Muscle of leg (tissue), 11 donors: ENCODE data around the gene USP40. TPM values are rescaled to one million over a fixed set of nuclear protein-coding genes. Genes with fewer than 3 reads are reported as not detected.

Experiments used
- DNase-seq: peaks from one replicate; pipeline ENCODE4 v3.0.0; 2013
- H3K27ac ChIP-seq: one replicate; pipeline ENCODE4 v1.5.1; 2013; ENCODE audit warnings: mild to moderate bottlenecking, low read length, control low read depth
- H3K27me3 ChIP-seq: one replicate; pipeline ENCODE4 v1.6.1; 2013; ENCODE audit warnings: low read length; ENCODE audit not compliant: control insufficient read depth, insufficient read depth
- H3K36me3 ChIP-seq: one replicate; pipeline ENCODE4 v1.6.1; 2013; ENCODE audit warnings: low read length; ENCODE audit not compliant: control insufficient read depth, insufficient read depth
- H3K4me1 ChIP-seq: one replicate; pipeline ENCODE4 v1.6.1; 2013; ENCODE audit warnings: low read length; ENCODE audit not compliant: control insufficient read depth, insufficient read depth
- H3K4me3 ChIP-seq: one replicate; pipeline ENCODE4 v1.5.1; 2013; ENCODE audit warnings: low read length, control low read depth
- H3K9me3 ChIP-seq: replicated peaks from 2 replicates; pipeline ENCODE4 v1.6.1; 2013; ENCODE audit warnings: low read depth, low read length; ENCODE audit not compliant: control insufficient read depth
- WGBS: methylation state at CpG from one replicate; pipeline ENCODE4 v1.1.5; 2013; ENCODE audit warnings: missing lambda C conversion rate; ENCODE audit not compliant: insufficient coverage; 5-methylcytosine and 5-hydroxymethylcytosine counted together
- polyA plus RNA-seq, 8 donors: library from polyadenylated mRNA; unstranded; fragments of 120-200 nt; gene quantifications; one replicate each; pipeline versions ENCODE4 v1.2.1 to v1.2.3, GENCODE V29; 2013; ENCODE audit warnings: inconsistent platforms in 1 of 8, low replicate concordance in 1 of 8; ENCODE audit not compliant: insufficient read length in 8 of 8, insufficient read depth in 1 of 8
- total RNA-seq: library from RNA; stranded (reverse); fragments of 120-200 nt; gene quantifications from one replicate; pipeline ENCODE4 v1.2.4, GENCODE V29; 2013

USP40 gene
- total and polyA plus RNA-seq, 9 donors, result 18.0 to 30.2 (median 22.5) TPM

DNA sequence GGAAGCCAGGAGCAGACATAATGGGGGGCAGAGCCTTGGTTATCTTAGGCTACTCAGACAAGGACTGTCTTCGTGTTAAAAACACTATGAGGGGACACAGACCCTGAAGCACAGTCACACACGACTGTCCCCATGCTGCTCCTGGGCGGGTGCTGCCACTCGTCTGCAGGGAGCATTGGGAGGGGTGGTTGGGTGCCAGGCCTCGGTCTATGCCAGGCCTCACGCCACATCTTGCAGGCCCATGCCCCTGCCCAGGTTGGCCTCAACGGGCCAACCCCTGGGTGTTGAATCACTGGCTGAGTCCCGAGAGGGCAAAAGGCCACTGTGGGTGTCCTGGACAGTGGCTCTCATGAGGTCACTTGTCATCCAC lies 97.9 kb downstream of the USP40 start:
- WGBS, result 98% methylated on average over 8 of the region's 8 CpGs
- Histone ChIP-seq H3K36me3 (peaks cover 75% of the 10 kb centered on the region), H3K4me1 (peaks cover 13% of the 10 kb centered on the region), H3K9me3 (peaks cover 3% of the 10 kb centered on the region), H3K4me3 (no peak overlapping the region), H3K27ac (no peak overlapping the region), H3K27me3 (no peaks in the 10 kb centered on the region)
- no peak for DNase-seq

DNA sequence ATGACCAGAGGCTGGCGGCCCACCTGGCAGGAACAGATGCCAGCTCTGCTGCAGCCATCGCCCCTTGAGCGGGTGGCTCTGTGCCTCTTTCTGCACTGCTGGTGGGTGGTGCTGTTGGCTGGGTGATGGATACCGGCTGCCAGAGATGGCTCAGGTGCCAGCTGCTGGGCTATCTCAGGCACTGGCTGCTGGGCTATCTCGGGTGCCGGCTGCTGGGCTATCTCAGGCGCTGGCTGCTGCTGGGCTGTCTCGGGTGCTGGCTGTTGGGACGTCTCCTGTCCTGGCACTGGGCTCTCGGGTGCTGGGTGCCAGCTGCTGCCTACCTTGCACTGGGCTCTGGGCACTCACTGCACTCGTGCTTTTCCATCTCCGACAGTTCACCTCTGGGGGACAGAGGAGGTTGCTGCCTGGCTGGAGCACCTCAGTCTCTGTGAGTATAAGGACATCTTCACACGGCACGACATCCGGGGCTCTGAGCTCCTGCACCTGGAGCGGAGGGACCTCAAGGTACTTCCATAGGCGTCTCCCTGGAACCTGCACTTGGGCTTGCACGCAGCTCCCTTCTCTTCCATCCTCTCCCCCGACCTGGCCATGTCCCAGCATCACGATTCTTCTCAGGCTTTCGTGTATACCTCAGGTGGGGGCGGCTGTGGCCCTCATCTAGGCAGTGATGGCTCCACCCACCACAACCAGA lies 98.4 kb downstream of the USP40 start:
- peaks cover 79% of the 10 kb centered on the region for H3K36me3 ChIP-seq
- WGBS, result 88% methylated on average over 19 of the region's 22 CpGs
- peaks cover 3% of the 10 kb centered on the region for H3K9me3 ChIP-seq
- no peaks in the 10 kb centered on the region for H3K27me3 ChIP-seq
- peaks cover 13% of the 10 kb centered on the region for H3K4me1 ChIP-seq
- H3K27ac ChIP-seq, result no peak overlapping the region
- DNase-seq, result no peak
- H3K4me3 ChIP-seq, result no peak overlapping the region

DNA sequence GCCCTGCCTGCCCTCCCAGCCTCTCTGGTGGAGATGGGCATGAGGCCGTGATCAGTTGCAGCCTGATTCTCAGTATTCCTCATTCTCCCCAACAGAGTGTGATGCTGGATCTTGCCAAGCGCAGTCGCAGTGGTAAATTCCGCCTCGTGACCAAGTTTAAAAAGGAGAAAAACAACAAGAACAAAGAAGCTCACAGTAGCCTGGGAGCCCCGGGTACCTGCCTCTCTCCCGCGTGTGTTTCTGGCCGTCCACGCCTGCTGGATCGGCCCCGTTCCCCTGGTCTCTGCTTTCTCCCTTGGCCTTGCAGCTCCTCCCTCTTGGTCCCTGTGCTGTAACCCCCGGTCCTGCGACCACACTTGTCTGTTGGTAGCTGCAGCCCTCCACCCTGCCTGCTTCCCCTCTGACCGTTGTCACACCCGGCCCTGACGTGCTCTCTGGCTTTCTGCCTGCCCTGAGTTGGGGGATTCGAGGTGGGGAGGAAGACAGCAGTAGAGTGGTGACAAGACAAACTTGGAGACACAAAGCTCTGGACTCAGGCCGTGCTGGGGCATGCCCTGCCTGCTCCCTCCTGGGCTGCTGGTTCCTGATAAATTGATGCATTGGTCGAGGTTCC lies 99.5 kb downstream of the USP40 start:
- Histone ChIP-seq H3K27me3 (no peaks in the 10 kb centered on the region), H3K27ac (no peak overlapping the region), H3K9me3 (no peaks in the 10 kb centered on the region), H3K4me1 (peaks cover 13% of the 10 kb centered on the region), H3K36me3 (peaks cover 80% of the 10 kb centered on the region), H3K4me3 (no peak overlapping the region)
- WGBS, result 93% methylated on average over 14 of the region's 20 CpGs
- DNase-seq, result no peak

DNA sequence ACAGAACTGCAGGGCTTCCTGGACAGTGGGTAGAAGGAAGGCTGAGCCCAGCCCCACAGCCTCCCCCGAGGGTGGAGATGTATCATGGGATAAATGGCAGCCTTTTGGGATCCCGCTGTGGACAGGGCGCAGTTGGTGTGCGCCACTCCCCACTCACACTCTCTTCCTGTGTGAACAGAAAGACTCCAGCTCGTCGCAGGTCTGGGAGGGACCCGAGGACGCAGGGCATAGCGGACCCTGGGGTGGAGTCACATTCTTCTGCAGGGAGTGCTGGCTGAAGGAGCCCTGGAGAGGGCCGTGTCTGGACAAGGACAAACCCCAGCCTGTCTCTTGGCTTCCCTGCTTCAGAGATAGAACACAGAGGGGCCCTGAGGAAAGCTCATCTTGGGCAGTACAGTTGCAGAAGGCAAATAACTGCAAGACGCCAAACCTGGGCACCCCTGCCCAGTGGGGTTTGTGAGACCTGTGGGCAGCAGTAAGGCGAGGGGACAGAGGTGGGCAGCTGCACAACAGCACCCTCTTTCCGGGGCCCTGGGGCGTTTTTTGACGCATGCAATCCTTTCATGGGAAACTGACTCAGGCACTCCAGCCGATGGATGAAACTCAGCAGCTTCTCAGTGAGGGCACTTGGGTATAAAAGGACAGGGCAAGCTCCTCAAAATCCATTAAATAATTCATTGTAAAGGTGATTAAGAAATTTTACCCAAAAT lies 101.9 kb downstream of the USP40 start:
- Histone ChIP-seq H3K27ac (no peak overlapping the region), H3K4me1 (peaks cover 22% of the 10 kb centered on the region), H3K4me3 (no peak overlapping the region), H3K9me3 (no peaks in the 10 kb centered on the region), H3K27me3 (no peaks in the 10 kb centered on the region), H3K36me3 (peaks cover 75% of the 10 kb centered on the region)
- 88% methylated on average over 10 of the region's 16 CpGs for WGBS
- no peak for DNase-seq

DNA sequence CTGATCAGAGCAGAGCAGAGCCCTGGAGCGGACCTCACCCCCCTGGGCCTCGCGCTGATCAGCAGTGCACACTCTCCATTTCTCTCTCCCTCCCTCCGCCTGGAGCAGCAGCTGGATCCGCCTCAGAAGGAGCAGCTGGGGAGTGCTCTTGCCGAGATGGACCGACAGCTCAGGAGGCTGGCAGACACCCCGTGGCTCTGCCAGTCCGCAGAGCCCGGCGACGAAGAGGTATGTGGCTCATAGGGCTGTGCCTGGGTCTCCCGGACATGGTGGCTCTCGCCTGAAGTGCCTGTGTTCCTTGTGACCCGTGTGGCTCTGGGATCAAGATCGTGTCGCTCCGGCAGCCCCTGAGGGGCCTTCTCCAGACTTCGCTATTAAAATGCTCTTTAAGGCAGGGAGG lies 102.5 kb downstream of the USP40 start:
- Histone ChIP-seq H3K4me3 (no peak overlapping the region), H3K27me3 (no peaks in the 10 kb centered on the region), H3K4me1 (peaks cover 18% of the 10 kb centered on the region), H3K36me3 (peaks cover 75% of the 10 kb centered on the region), H3K9me3 (no peaks in the 10 kb centered on the region), H3K27ac (no peak overlapping the region)
- WGBS, result 87% methylated on average over 16 of the region's 19 CpGs
- DNase-seq, result no peak

DNA sequence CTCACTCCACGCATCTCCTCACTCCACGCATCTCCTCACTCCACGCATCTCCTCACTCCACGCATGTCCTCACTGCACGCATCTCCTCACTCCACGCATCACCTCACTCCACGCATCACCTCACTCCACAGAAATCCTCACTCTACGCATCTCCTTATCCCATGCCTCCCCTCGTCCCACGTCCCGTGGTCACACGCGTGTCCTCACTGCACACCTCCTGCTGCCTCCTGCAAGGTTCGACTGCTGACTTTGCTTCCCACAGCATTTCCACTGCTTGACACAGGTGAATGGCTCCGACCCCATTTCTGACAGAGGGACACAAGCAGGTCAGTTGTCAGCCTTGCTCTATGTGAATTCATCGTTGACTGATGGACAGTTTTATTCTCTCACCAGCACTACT lies 103.0 kb downstream of the USP40 start:
- H3K36me3 ChIP-seq, result peaks cover 75% of the 10 kb centered on the region
- peaks cover 18% of the 10 kb centered on the region for H3K4me1 ChIP-seq
- no peak overlapping the region for H3K27ac ChIP-seq
- no peak for DNase-seq
- 97% methylated on average over 14 of the region's 16 CpGs for WGBS
- H3K27me3 ChIP-seq, result no peaks in the 10 kb centered on the region
- H3K9me3 ChIP-seq, result no peaks in the 10 kb centered on the region
- no peak overlapping the region for H3K4me3 ChIP-seq

DNA sequence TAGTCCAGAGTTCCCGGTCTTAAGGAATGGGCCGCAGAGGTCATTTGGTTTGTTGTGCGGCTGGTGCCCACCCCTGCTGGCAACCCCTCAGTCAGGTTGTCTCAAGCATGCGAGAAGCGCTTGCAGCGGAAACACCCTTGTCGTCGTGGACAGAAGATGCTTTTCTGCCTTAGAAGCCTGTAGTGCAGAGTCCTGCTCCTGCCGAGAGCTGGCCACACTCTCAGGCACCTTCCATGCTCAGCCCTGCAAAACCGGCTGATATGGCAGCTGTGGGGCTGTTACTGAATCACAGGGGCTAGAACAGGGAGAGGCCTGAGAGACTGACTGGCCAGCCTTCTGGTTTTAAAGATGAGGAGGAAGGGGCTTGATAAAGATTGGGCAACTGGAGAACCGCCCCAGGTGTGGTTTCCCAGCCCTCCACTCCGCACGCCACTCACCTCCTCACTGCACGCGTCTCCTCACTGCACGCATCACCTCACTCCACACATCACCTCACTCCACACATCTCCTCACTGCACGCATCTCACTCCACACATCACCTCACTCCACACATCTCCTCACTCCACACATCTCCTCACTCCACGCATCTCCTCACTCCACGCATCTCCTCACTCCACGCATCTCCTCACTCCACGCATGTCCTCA lies 103.6 kb downstream of the USP40 start:
- Histone ChIP-seq H3K4me1 (peaks cover 18% of the 10 kb centered on the region), H3K27ac (no peak overlapping the region), H3K9me3 (no peaks in the 10 kb centered on the region), H3K36me3 (peaks cover 75% of the 10 kb centered on the region), H3K4me3 (no peak overlapping the region), H3K27me3 (no peaks in the 10 kb centered on the region)
- DNase-seq, result no peak
- 95% methylated on average over 18 of the region's 21 CpGs for WGBS

DNA sequence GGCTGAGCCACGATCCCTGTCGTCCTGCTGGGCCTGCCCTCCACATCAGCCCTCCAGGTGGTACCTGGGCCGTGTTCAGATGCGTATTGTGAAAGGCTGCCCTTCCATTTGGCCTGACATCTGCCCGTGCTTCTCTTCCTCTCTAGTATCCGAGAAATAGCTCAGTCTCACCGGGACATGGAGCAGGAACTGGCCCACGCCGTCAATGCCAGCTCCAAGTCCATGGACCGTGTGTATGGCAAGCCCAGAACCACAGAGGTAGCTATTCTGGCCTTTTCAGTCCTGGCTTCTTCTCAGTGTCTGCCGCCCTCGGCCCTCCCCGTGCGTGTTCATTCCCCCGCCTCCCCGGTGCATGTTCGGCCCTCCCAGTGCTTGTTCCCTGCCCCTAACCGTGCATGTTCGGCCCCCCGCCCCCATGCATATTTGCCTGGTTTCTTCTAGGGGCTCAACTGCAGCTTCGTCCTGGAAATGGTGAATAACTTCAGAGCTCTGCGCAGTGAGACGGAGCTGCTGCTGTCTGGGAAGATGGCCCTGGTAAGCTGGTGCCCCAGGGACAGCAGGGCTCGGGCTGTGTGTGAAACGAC lies 104.3 kb downstream of the USP40 start:
- Histone ChIP-seq H3K4me3 (no peak overlapping the region), H3K4me1 (peaks cover 18% of the 10 kb centered on the region), H3K36me3 (peaks cover 75% of the 10 kb centered on the region), H3K9me3 (no peaks in the 10 kb centered on the region), H3K27me3 (no peaks in the 10 kb centered on the region), H3K27ac (no peak overlapping the region)
- WGBS, result 89% methylated on average over 25 of the region's 25 CpGs
- no peak for DNase-seq

DNA sequence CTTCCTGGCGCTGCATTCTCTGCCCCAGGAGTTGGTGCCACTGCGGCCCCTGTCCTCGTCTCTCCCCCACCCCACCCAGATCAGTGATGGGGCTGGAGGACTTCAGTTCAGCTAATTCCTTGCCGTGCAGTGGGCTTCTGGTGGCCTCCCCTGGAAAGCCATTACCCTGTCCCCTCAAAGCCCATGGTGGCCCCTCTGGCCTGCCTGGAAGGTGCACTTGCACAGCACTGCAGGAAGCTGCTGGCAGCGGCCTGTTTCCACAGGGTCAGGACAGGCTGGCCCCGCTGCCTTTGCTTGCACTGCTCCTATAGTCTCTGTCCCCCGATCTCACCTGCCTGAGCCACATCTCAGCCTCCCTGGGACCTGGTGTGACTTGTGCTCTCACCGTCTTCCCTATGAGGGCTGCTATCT lies 105.1 kb downstream of the USP40 start:
- Histone ChIP-seq H3K4me1 (peaks cover 18% of the 10 kb centered on the region), H3K27me3 (no peaks in the 10 kb centered on the region), H3K36me3 (peaks cover 74% of the 10 kb centered on the region), H3K27ac (no peak overlapping the region), H3K4me3 (no peak overlapping the region), H3K9me3 (no peaks in the 10 kb centered on the region)
- WGBS, result 89% methylated on average over 8 of the region's 8 CpGs
- no peak for DNase-seq
